GM12878 (cell line): Measurements from ENCODE around the gene PRSS16. TPM values are rescaled to one million over a fixed set of nuclear protein-coding genes. Genes with fewer than 3 reads are reported as not detected.

Source experiments
- ATAC-seq: fragments of 200-7000 bp; cut with Tn5 transposase; 3 replicates; pipeline ENCODE4 v1.9.1; 2020; ENCODE audit warnings: mild to moderate bottlenecking, moderate library complexity
- BruUV-seq: library from RNA; stranded (reverse); fragments of 400-500 nt; replicated peaks from 2 replicates; lab custom pipeline; 2021; lab: Mats Ljungman, UMichigan
- CTCF ChIA-PET: fragments of 300-600 bp; sonication (Branson Sonifier 250); formaldehyde crosslinking; extraction: SDS; loops from one replicate; lab custom pipeline; 2021; ENCODE audit warnings: inconsistent platforms; lab: Yijun Ruan, JAX
- POLR2A ChIA-PET: fragments of 350-600 bp; formaldehyde crosslinking; extraction: SDS; loops from one replicate; lab custom pipeline; 2021; ENCODE audit warnings: inconsistent platforms; lab: Charles Lee
- RAD21 ChIA-PET: fragments of 300-600 bp; sonication (Branson Sonifier 250); formaldehyde crosslinking; loops from one replicate; lab custom pipeline; 2023; ENCODE audit warnings: antibody characterized with exemption; ENCODE audit not compliant: unreplicated experiment; lab: Charles Lee
- SMC1A ChIA-PET: fragments of 300-600 bp; sonication (Branson Sonifier 250); formaldehyde crosslinking; loops from one replicate; lab custom pipeline; 2023; ENCODE audit not compliant: unreplicated experiment, uncharacterized antibody; lab: Charles Lee
- DNase-seq: peaks from one replicate; pipeline ENCODE4 v3.0.0-alpha.2; 2011; ENCODE audit warnings: low read depth, low spot score
- FAIRE-seq: peaks from 3 replicates; lab custom pipeline; 2011; peaks lifted over from hg19 to GRCh38; lab: Jason Lieb, UNC
- H2AFZ ChIP-seq: 2 replicates; pipeline ENCODE4 v1.6.0; 2011; ENCODE audit warnings: low read depth, low read length, control low read depth; ENCODE audit not compliant: control insufficient read depth
- H3K27ac ChIP-seq: 2 replicates; pipeline ENCODE4 v1.5.1; 2011; ENCODE audit warnings: control low read depth; ENCODE audit not compliant: control insufficient read depth, insufficient read depth
- H3K27me3 ChIP-seq, 2 experiments: replicated peaks in 1 of 2; 2 replicates each; pipeline versions ENCODE4 v1.6.0 to v1.6.1; 2011; ENCODE audit warnings: low read length in 1 of 2; ENCODE audit not compliant: control insufficient read depth in 2 of 2, insufficient read depth in 2 of 2
- H3K36me3 ChIP-seq, 2 experiments: 2 replicates each; pipeline ENCODE4 v1.5.1; 2011; ENCODE audit warnings: low read length in 1 of 2; ENCODE audit not compliant: control insufficient read depth in 2 of 2, insufficient read depth in 2 of 2
- H3K4me1 ChIP-seq: 2 replicates; pipeline ENCODE4 v1.6.1; 2011; ENCODE audit warnings: mild to moderate bottlenecking, low read length, moderate library complexity, mixed read lengths; ENCODE audit not compliant: control insufficient read depth, insufficient read depth
- H3K4me2 ChIP-seq: 2 replicates; pipeline ENCODE4 v1.6.0; 2011; ENCODE audit warnings: control low read depth; ENCODE audit not compliant: control insufficient read depth, insufficient read depth
- H3K4me3 ChIP-seq: fragments of 200-600 bp; sonication (generic); 2 replicates; pipeline ENCODE4 v1.5.1; 2016
- H3K79me2 ChIP-seq: 2 replicates; pipeline ENCODE4 v1.6.0; 2011; ENCODE audit warnings: low read length; ENCODE audit not compliant: control insufficient read depth, insufficient read depth
- H3K9ac ChIP-seq: 2 replicates; pipeline ENCODE4 v1.8.0; 2011; ENCODE audit warnings: low read length, control low read depth, mixed read lengths; ENCODE audit not compliant: control insufficient read depth, insufficient read depth
- H3K9me3 ChIP-seq: replicated peaks from 3 replicates; pipeline ENCODE4 v1.5.1; 2011; ENCODE audit warnings: mild to moderate bottlenecking, low read length; ENCODE audit not compliant: control insufficient read depth, insufficient read depth
- H4K20me1 ChIP-seq: 2 replicates; pipeline ENCODE4 v1.6.0; 2011; ENCODE audit not compliant: control insufficient read depth, insufficient read depth
- IKZF1 ChIP-seq: fragments of 450-650 bp; conservative IDR thresholded peaks from 2 replicates; pipeline ENCODE4 v1.6.1; 2017; ENCODE audit warnings: antibody characterized with exemption, mild to moderate bottlenecking
- IRF4 ChIP-seq: IDR thresholded peaks from 2 replicates; pipeline ENCODE4 v1.6.1; 2011; ENCODE audit warnings: low read depth, low read length
- SP1 ChIP-seq: IDR thresholded peaks from one replicate; pipeline ENCODE4 v1.6.1; 2011; ENCODE audit warnings: low read depth, low read length
- WGBS: methylation state at CpG from one replicate; pipeline ENCODE4 v1.1.6; 2016; ENCODE audit warnings: low lambda C conversion rate; ENCODE audit not compliant: insufficient replicate concordance, insufficient coverage; ENCODE audit errors: missing lambda C conversion rate; 5-methylcytosine and 5-hydroxymethylcytosine counted together
- in situ Hi-C: fragments of 300-500 bp; cut with MboI; formaldehyde crosslinking; loops from 9 replicates; pipeline ENCODE4 v1.14.3; 2018; ENCODE audit warnings: mixed read lengths
- intact Hi-C: fragments of 100-400 bp; cut with micrococcal nuclease; formaldehyde crosslinking; loops from one replicate; pipeline ENCODE4 v1.14.2; 2022; ENCODE audit not compliant: unreplicated experiment
- polyA plus RNA-seq, 11 experiments: library from polyadenylated mRNA; depleted of rRNA in 4 of 11; unstranded in 6 of 11; stranded (reverse) in 5 of 11; fragments of >200 nt; fragmentation: Nextera tagmentation in 4 of 11; fragmentation: Illumina TruSeq in 1 of 11; extraction: Ambion mirVana in 4 of 11; extraction: Trizol in 1 of 11; gene quantifications; 1 replicate in 1 of 11; 2 replicates in 10 of 11; pipeline versions ENCODE4 v1.2.1 to v1.2.3, GENCODE V29; 2011 to 2016; ENCODE audit warnings: inconsistent platforms in 2 of 11, missing spikeins in 2 of 11, low read depth in 1 of 11
- total RNA-seq, 4 experiments: library from RNA; depleted of rRNA in 3 of 4; stranded (reverse); fragments of >200 nt in 3 of 4; fragmentation: Illumina TruSeq in 1 of 4; extraction: Trizol in 1 of 4; gene quantifications; 2 replicates each; pipeline versions ENCODE4 v1.2.1 to v1.2.3, GENCODE V29; 2013 to 2021
- TF ChIP-seq, protein P1 (sequence below): fragments of 450-650 bp; IDR thresholded peaks from 2 replicates; pipeline ENCODE4 v1.6.1; 2016; ENCODE audit warnings: mild to moderate bottlenecking
- TF ChIP-seq, protein P2 (sequence below): IDR thresholded peaks from 2 replicates; pipeline ENCODE4 v1.6.1; 2012; ENCODE audit warnings: low read depth, low read length, improper control_type of control experiment
- TF ChIP-seq, protein P3 (sequence below): fragments of 450-650 bp; IDR thresholded peaks from 2 replicates; pipeline ENCODE4 v1.6.1; 2017; ENCODE audit warnings: mild to moderate bottlenecking, moderate library complexity
- TF ChIP-seq, protein P4 (sequence below): IDR thresholded peaks from 2 replicates; pipeline ENCODE4 v1.6.1; 2012; ENCODE audit warnings: improper control_type of control experiment, low read depth, low read length; ENCODE audit not compliant: insufficient replicate concordance

The PRSS16 gene
- total and polyA plus RNA-seq, 10 of the 15 experiments (the other 5 are each of a cell fraction or from before 2014, with no cell fraction given) = 2.1 to 12.8 (median 6.6) TPM

DNA sequence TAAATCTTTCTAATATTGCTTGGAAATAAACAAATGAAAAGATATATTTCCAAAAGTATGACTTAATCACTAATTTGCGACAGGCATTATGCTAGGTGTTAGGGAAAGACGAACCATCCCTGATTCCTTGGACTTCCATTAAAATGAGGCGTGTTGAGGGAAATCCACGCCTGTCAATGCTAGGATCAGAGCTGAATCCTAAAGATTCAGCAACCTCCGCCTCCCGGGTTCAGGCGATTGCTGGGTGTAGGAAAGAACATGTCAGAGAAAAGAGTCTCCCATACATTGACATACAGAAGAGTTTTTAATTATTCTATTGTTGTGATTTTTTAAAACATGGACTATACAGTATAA, 16.8 kb upstream of the PRSS16 start:
- ChIA-PET CTCF (no interaction called here), POLR2A (no interaction called here), SMC1A (no interaction called here), RAD21 (no interaction called here)
- H3K36me3 ChIP-seq = no peaks in the 10 kb centered on the region
- H2AFZ ChIP-seq = no peak overlapping the region
- ATAC-seq (no peak), FAIRE-seq (no peak), DNase-seq (no peak)
- no peaks in the 10 kb centered on the region for H4K20me1 ChIP-seq
- in situ Hi-C loops = no loop called here
- BruUV-seq = no TSS peak
- WGBS = 46% methylated on average over 7 of the region's 7 CpGs
- no peak overlapping the region for H3K9ac ChIP-seq
- H3K4me3 ChIP-seq = no peak overlapping the region
- H3K27me3 ChIP-seq = no peaks in the 10 kb centered on the region
- TF ChIP-seq IKZF1 = no peak
- TF ChIP-seq, protein P1, sequence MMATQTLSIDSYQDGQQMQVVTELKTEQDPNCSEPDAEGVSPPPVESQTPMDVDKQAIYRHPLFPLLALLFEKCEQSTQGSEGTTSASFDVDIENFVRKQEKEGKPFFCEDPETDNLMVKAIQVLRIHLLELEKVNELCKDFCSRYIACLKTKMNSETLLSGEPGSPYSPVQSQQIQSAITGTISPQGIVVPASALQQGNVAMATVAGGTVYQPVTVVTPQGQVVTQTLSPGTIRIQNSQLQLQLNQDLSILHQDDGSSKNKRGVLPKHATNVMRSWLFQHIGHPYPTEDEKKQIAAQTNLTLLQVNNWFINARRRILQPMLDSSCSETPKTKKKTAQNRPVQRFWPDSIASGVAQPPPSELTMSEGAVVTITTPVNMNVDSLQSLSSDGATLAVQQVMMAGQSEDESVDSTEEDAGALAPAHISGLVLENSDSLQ = no peak
- TF ChIP-seq IRF4 = no peak
- TF ChIP-seq, protein P2, sequence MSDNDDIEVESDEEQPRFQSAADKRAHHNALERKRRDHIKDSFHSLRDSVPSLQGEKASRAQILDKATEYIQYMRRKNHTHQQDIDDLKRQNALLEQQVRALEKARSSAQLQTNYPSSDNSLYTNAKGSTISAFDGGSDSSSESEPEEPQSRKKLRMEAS = no peak
- no peaks in the 10 kb centered on the region for H3K9me3 ChIP-seq
- H3K79me2 ChIP-seq = no peaks in the 10 kb centered on the region
- no peaks in the 10 kb centered on the region for H3K4me1 ChIP-seq
- no peak overlapping the region for H3K27ac ChIP-seq
- no peak overlapping the region for H3K4me2 ChIP-seq
- intact Hi-C loops = no loop called here

DNA sequence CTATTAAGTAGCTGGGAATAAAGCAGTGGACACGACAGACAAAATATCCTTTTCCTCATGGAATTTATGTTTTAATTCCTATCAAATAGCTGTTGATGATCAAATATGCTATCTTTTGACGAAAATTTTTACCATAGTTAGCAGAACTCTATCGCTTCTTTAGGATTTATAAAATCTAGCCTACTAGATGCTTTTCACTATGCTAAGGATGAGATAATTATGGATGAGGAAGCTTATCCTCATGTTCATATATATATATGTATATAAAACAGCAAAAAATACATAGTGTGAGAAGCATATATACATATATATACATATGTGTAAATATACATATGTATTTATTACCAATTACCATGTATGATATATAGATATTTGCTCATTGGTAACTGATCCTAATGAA, 12.9 kb upstream of the PRSS16 start:
- no peak overlapping the region for H3K27ac ChIP-seq
- H3K36me3 ChIP-seq = no peaks in the 10 kb centered on the region
- ATAC-seq (no peak), FAIRE-seq (no peak), DNase-seq (no peak)
- 58% methylated on average over 3 of the region's 3 CpGs for WGBS
- intact Hi-C loops = no loop called here
- SMC1A ChIA-PET = no interaction called here
- in situ Hi-C loops = no loop called here
- no peak overlapping the region for H3K4me3 ChIP-seq
- RAD21 ChIA-PET = no interaction called here
- H3K4me1 ChIP-seq = peaks cover 9% of the 10 kb centered on the region
- H2AFZ ChIP-seq = no peak overlapping the region
- H3K79me2 ChIP-seq = no peaks in the 10 kb centered on the region
- H3K27me3 ChIP-seq = no peaks in the 10 kb centered on the region
- no peaks in the 10 kb centered on the region for H4K20me1 ChIP-seq
- POLR2A ChIA-PET = no interaction called here
- H3K9me3 ChIP-seq = no peaks in the 10 kb centered on the region; the same call in 2 of the 3 replicates
- H3K4me2 ChIP-seq = peak overlapping the region; percentile 59; the same call in 1 of the 2 replicates
- BruUV-seq = no TSS peak
- CTCF ChIA-PET = interaction anchor here (0.8 to 1.3 kb wide), 2 partner anchors 29 to 76 kb away, joined by 3 read pairs; no protein-coding TSS in a partner anchor
- H3K9ac ChIP-seq = no peak overlapping the region; the same call in 1 of the 2 replicates
- TF ChIP-seq, protein P3, sequence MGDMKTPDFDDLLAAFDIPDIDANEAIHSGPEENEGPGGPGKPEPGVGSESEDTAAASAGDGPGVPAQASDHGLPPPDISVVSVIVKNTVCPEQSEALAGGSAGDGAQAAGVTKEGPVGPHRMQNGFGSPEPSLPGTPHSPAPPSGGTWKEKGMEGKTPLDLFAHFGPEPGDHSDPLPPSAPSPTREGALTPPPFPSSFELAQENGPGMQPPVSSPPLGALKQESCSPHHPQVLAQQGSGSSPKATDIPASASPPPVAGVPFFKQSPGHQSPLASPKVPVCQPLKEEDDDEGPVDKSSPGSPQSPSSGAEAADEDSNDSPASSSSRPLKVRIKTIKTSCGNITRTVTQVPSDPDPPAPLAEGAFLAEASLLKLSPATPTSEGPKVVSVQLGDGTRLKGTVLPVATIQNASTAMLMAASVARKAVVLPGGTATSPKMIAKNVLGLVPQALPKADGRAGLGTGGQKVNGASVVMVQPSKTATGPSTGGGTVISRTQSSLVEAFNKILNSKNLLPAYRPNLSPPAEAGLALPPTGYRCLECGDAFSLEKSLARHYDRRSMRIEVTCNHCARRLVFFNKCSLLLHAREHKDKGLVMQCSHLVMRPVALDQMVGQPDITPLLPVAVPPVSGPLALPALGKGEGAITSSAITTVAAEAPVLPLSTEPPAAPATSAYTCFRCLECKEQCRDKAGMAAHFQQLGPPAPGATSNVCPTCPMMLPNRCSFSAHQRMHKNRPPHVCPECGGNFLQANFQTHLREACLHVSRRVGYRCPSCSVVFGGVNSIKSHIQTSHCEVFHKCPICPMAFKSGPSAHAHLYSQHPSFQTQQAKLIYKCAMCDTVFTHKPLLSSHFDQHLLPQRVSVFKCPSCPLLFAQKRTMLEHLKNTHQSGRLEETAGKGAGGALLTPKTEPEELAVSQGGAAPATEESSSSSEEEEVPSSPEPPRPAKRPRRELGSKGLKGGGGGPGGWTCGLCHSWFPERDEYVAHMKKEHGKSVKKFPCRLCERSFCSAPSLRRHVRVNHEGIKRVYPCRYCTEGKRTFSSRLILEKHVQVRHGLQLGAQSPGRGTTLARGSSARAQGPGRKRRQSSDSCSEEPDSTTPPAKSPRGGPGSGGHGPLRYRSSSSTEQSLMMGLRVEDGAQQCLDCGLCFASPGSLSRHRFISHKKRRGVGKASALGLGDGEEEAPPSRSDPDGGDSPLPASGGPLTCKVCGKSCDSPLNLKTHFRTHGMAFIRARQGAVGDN = no peak
- no peak for TF ChIP-seq SP1
- TF ChIP-seq, protein P4, sequence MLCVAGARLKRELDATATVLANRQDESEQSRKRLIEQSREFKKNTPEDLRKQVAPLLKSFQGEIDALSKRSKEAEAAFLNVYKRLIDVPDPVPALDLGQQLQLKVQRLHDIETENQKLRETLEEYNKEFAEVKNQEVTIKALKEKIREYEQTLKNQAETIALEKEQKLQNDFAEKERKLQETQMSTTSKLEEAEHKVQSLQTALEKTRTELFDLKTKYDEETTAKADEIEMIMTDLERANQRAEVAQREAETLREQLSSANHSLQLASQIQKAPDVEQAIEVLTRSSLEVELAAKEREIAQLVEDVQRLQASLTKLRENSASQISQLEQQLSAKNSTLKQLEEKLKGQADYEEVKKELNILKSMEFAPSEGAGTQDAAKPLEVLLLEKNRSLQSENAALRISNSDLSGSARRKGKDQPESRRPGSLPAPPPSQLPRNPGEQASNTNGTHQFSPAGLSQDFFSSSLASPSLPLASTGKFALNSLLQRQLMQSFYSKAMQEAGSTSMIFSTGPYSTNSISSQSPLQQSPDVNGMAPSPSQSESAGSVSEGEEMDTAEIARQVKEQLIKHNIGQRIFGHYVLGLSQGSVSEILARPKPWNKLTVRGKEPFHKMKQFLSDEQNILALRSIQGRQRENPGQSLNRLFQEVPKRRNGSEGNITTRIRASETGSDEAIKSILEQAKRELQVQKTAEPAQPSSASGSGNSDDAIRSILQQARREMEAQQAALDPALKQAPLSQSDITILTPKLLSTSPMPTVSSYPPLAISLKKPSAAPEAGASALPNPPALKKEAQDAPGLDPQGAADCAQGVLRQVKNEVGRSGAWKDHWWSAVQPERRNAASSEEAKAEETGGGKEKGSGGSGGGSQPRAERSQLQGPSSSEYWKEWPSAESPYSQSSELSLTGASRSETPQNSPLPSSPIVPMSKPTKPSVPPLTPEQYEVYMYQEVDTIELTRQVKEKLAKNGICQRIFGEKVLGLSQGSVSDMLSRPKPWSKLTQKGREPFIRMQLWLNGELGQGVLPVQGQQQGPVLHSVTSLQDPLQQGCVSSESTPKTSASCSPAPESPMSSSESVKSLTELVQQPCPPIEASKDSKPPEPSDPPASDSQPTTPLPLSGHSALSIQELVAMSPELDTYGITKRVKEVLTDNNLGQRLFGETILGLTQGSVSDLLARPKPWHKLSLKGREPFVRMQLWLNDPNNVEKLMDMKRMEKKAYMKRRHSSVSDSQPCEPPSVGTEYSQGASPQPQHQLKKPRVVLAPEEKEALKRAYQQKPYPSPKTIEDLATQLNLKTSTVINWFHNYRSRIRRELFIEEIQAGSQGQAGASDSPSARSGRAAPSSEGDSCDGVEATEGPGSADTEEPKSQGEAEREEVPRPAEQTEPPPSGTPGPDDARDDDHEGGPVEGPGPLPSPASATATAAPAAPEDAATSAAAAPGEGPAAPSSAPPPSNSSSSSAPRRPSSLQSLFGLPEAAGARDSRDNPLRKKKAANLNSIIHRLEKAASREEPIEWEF = no peak
